ENCODE results near the gene SON. TPM values are rescaled to one million over a fixed set of nuclear protein-coding genes. Genes with fewer than 3 reads are reported as not detected.

The SON gene
- total RNA-seq, 1 experiment from 2014 or later = 329 TPM

DNA sequence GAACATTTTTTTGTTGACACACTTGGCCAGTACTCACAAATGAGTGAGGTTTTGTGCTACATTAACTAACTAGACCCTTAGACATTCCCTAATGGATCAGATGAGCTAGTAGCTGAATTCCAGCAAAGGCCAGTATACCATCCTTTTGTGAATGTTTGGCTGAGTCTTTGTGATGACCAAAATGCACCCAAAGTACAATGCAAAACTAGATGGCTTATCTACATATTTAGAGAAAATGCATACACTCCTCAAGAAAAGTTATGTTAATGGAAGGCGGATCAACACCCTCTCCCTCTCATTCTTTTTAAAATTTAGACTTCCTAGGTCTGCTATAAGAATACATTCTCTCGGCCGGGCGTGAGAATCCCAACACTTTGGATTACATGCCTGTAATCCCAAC lies 31.2 kb upstream of the SON start:
- H3K79me1 ChIP-seq (ENCODE audit: insufficient read depth, low read depth, low read length, poor library complexity, severe bottlenecking) = no peaks in the 10 kb centered on the region
- H2BK120ac ChIP-seq (ENCODE audit: low read depth, low read length, poor library complexity, severe bottlenecking) = no peak overlapping the region
- H3K79me2 ChIP-seq (ENCODE audit: insufficient read depth, low read length) = no peaks in the 10 kb centered on the region
- H3K56ac ChIP-seq (ENCODE audit: insufficient read length, low read depth, low read length) = no peak overlapping the region
- no peak overlapping the region for H3K4ac ChIP-seq (ENCODE audit: low read depth, low read length)
- Mint-ChIP-seq H3K27me3 (ENCODE audit: low read depth) (no peaks in the 10 kb centered on the region), H3K27ac (peak overlapping the region in 1 of 3 experiments; percentile 42; a peak in 1 of 7 replicates), H3K36me3 (ENCODE audit: insufficient read depth in 1 of 3, low read depth in 3 of 3) (peaks cover 68 to 95% (median 85%) of the 10 kb centered on the region in 3 experiments), H3K4me3 (no peak overlapping the region), H3K4me1 (no peaks in the 10 kb centered on the region), H3K9me3 (peaks cover 2 to 5% of the 10 kb centered on the region in 2 experiments; a peak in 2 of 5 replicates)
- H3K9me3 ChIP-seq (ENCODE audit: control insufficient read depth, low read depth, low read length) = no peaks in the 10 kb centered on the region
- no peak overlapping the region for H4K91ac ChIP-seq (ENCODE audit: insufficient read length, low read depth, low read length)
- no peak overlapping the region for H2BK15ac ChIP-seq (ENCODE audit: low read depth, low read length)
- no peak overlapping the region for H3T11ph ChIP-seq (ENCODE audit: low read length)
- no peak overlapping the region for H3K18ac ChIP-seq (ENCODE audit: insufficient read length, low read depth, low read length)
- H3K23me2 ChIP-seq (ENCODE audit: insufficient read length, low read depth, low read length, poor library complexity, severe bottlenecking) = no peaks in the 10 kb centered on the region
- no peak overlapping the region for H3K14ac ChIP-seq (ENCODE audit: insufficient read depth, low read length)
- H4K5ac ChIP-seq (ENCODE audit: insufficient read length, low read depth, low read length) = no peak overlapping the region
- DNase-seq = no peak
- no peaks in the 10 kb centered on the region for H3K4me1 ChIP-seq (ENCODE audit: insufficient read depth, low read length)
- H2AK5ac ChIP-seq (ENCODE audit: insufficient read length, low read length) = no peak overlapping the region
- no peak overlapping the region for H4K8ac ChIP-seq (replicated peaks; ENCODE audit: insufficient read length, low read depth, low read length)
- H3K4me2 ChIP-seq (ENCODE audit: insufficient read depth, insufficient read length, low read length) = no peak overlapping the region
- no peaks in the 10 kb centered on the region for H3K27me3 ChIP-seq (ENCODE audit: insufficient read depth, low read length)
- no peaks in the 10 kb centered on the region for H4K20me1 ChIP-seq (ENCODE audit: control insufficient read depth, insufficient read depth, insufficient read length)
- no peak overlapping the region for H2BK12ac ChIP-seq (ENCODE audit: insufficient read length, low read depth, low read length)
- no peak overlapping the region for H3K27ac ChIP-seq (ENCODE audit: insufficient read length, low read depth, low read length)
- H2AFZ ChIP-seq (ENCODE audit: low read length) = no peak overlapping the region
- no peak for TF ChIP-seq CTCF (conservative IDR thresholded peaks at IDR 0.05)
- no CpG with 5 or more reads among the region's 4 CpGs for WGBS (ENCODE audit: extremely low coverage, insufficient read length, low lambda C conversion rate)
- no peak overlapping the region for H3K23ac ChIP-seq (ENCODE audit: insufficient read length, low read depth, low read length)
- H2BK5ac ChIP-seq (ENCODE audit: insufficient read length, low read length) = no peak overlapping the region
- H3K9ac ChIP-seq (ENCODE audit: extremely low read depth, insufficient read length, low read length) = no peak overlapping the region
- H2BK20ac ChIP-seq (ENCODE audit: low read depth, low read length, poor library complexity, severe bottlenecking) = no peak overlapping the region
